Umbilical cord (tissue), 2 donors: ENCODE measurements around the gene ATG14. TPM values are rescaled to one million over a fixed set of nuclear protein-coding genes. Genes with fewer than 3 reads are reported as not detected.
"Not testable (repeated sequence)": the region's sequence is repeated elsewhere in the genome, so short reads cannot be mapped to it uniquely, and the experiment has no call there.

Experiments
- DNase-seq: peaks from one replicate; pipeline ENCODE4 v3.0.0-alpha.2; 2015; ENCODE audit warnings: low spot score
- total RNA-seq: library from RNA; depleted of rRNA; stranded (reverse); fragments of >200 nt; gene quantifications from one replicate; pipeline ENCODE4 v1.2.3, GENCODE V29; 2014; ENCODE audit warnings: low replicate concordance; ENCODE audit not compliant: insufficient read depth

Gene ATG14
- total RNA-seq, 1 donor from 2014 or later: 23.6 TPM

- DNase-seq: no peak
These were observed 22.5 kb upstream of the ATG14 start for GRCh38 chr14:55433880-55434804.

GRCh38 chr14:55432628-55433027 lies 21.0 kb upstream of the ATG14 start:
- DNase-seq: no peak

GRCh38 chr14:55430024-55430690 lies 18.5 kb upstream of the ATG14 start:
- peak; percentile 77 for DNase-seq

GRCh38 chr14:55427439-55427838 lies 15.8 kb upstream of the ATG14 start:
- no peak for DNase-seq

GRCh38 chr14:55426891-55427290 lies 15.3 kb upstream of the ATG14 start:
- peak; percentile 58 for DNase-seq

- no peak for DNase-seq
These were observed 13.5 kb upstream of the ATG14 start for GRCh38 chr14:55425091-55425490.

GRCh38 chr14:55423969-55424368 lies 12.3 kb upstream of the ATG14 start:
- no peak for DNase-seq

GRCh38 chr14:55422338-55422737 lies 10.7 kb upstream of the ATG14 start:
- DNase-seq: not testable (repeated sequence)

- DNase-seq: no peak
These were observed 8.0 kb upstream of the ATG14 start for GRCh38 chr14:55419663-55420062.

GRCh38 chr14:55418411-55418810 lies 6.8 kb upstream of the ATG14 start:
- DNase-seq: no peak

GRCh38 chr14:55417955-55418354 lies 6.3 kb upstream of the ATG14 start:
- DNase-seq: no peak

- DNase-seq: no peak
These were observed 5.2 kb upstream of the ATG14 start for GRCh38 chr14:55416866-55417265.

- no peak for DNase-seq
These were observed 2.9 kb upstream of the ATG14 start for GRCh38 chr14:55414551-55414950.

- DNase-seq: peak; percentile 59
These were observed 1.0 kb upstream of the ATG14 start for GRCh38 chr14:55412676-55413075.

- no peak for DNase-seq
These were observed 754 bp downstream of the ATG14 start for GRCh38 chr14:55410876-55411275.

- no peak for DNase-seq
These were observed 7.3 kb downstream of the ATG14 start for GRCh38 chr14:55404173-55404854.

- no peak for DNase-seq
These were observed 9.9 kb downstream of the ATG14 start for GRCh38 chr14:55401751-55402150.

GRCh38 chr14:55399852-55400251 lies 11.8 kb downstream of the ATG14 start:
- no peak for DNase-seq

- DNase-seq: no peak
These were observed 12.4 kb downstream of the ATG14 start for GRCh38 chr14:55399183-55399582.

GRCh38 chr14:55398679-55399078 lies 13.0 kb downstream of the ATG14 start:
- DNase-seq: peak; percentile 40

- no peak for DNase-seq
These were observed 22.3 kb downstream of the ATG14 start for GRCh38 chr14:55389330-55389729.

- DNase-seq: no peak
These were observed 23.5 kb downstream of the ATG14 start for GRCh38 chr14:55388160-55388559.
